RPMI8226 (cell line): ENCODE data around the gene ATP6V0A1.
A peak's percentile ranks its signal among the peaks of the same experiment; 100 is the strongest.
"Not testable (repeated sequence)": the region's sequence is repeated elsewhere in the genome, so short reads cannot be mapped to it uniquely, and the experiment has no call there.

Experiments
- DNase-seq: peaks from one replicate; pipeline ENCODE4 v3.0.0-alpha.2; 2015

Gene ATP6V0A1

DNA sequence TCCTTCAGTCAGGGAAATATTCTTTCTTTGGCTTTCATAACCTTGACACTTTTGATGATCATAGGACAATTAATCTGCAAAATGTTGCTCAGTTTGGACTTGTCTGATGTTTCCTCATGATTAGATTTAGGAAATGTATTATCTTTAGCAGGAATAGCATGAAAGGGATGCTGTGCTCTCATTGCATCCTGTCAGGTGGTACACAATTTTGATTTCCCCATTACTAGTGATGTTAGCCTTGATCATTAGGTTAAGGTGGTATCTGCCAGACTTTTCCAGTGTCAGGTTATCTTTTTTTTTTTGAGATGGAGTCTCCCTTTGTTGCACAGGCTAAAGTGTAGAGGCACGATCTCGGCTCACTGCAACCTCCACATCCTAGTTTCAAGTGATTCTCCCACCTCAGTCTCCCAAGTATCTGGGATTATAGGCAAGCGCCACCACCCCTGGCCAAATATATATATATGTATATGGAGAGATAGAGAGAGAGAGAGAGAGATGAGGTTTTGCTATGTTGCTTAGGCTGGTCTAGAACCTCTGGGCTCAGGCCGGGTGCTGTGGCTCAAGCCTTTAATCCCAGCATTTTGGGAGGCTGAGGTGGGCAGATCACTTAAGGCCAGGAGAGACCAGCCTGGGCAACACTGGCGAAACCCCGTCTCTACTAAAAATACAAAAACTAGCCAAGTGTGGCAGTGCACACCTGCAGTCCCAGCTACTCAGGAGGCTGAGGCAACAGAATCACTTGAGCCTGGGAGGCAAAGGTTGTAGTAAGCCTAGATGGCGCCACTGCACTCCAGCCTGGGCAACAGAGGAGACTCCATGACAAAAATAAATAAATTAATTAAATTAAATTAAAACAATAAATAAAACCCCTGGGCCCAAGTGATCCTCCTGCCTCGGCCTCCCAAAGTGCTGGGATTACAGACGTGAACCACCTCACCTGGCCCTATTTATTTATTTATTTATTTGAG lies 19.8 kb upstream of the ATP6V0A1 start:
- peak; percentile 48 for DNase-seq

DNA sequence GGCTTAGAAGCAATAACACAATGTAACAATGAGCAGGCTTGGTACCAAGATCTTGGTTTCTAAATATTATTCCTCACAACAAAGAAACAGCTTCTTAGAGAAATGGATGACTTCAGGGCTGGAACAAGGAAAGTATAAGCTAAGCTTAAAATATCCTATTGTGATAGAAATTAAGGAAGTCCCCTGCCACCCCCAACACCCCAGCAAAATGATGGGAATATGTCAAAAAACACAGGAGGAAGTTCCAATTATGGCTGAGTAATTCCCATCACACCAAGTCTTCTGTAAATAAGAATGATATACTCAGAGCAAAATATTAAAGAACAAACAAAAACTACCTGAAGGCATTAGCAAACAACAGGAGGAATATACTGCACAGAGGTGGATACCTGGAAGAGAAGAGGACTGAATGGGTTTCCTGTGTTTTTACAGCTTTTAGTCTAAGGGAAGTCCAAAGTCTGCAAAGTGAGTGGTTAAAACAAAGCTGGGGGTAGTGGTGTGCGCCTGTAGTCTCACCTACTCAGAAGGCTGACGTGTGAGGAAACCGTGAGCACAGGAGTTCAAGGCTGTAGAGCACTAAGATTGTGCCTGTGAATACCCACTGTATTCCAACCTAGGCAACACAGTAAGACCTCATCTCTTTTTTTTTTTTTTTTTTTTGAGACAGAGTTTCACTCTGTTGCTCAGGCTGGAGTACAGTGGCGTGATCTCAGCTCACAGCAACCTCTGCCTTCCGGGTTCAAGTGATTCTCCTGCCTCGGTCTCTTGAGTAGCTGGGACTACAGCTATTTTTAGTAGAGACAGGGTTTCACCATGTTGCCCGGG lies 17.1 kb upstream of the ATP6V0A1 start:
- peak; percentile 46 for DNase-seq

DNA sequence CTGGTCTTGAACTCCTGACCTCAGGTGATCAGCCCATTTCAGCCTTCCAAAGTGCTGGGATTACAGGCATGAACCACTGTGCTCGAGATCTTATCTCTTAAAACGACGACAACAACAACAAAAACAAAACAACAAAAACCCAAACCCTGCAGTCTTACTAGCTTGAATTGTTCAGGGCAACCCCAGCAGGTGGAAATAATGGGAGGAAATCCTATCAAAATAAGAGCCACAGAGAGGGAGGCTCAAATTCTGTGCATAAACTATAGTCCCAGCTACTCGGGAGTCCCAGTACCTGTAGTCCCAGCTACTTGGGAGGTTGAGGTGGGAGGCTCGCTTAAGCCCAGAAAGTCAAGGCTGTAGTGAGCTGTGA lies 16.5 kb upstream of the ATP6V0A1 start:
- peak; percentile 39 for DNase-seq

DNA sequence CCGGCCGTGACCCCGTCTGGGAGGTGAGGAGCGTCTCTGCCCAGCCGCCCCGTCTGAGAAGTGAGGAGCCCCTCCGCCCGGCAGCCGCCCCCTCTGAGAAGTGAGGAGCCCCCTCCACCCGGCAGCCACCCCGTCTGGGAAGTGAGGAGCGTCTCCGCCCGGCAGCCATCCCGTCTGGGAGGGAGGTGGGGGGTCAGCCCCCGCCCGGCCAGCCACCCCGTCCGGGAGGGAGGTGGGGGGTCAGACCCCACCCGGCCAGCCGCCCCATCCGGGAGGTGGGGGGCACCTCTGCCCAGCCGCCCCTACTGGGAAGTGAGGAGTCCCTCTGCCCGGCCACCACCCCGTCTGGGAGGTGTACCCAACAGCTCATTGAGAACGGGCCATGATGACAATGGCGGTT lies 9.5 kb upstream of the ATP6V0A1 start:
- DNase-seq, result not testable (repeated sequence)

DNA sequence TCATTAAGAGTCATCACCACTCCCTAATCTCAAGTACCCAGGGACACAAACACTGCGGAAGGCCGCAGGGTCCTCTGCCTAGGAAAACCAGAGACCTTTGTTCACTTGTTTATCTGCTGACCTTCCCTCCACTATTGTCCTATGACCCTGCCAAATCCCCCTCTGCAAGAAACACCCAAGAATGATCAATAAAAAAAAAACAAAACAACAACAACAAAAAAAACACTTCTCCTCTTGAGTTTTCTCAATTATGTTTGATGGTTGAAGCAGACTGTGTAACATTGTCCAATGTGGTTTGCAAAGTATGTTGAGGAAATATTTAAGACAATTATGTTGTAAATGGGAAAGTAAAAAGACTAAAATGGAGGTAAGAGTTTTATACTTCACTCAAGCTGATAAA lies 8.8 kb upstream of the ATP6V0A1 start:
- DNase-seq, result not testable (repeated sequence)

DNA sequence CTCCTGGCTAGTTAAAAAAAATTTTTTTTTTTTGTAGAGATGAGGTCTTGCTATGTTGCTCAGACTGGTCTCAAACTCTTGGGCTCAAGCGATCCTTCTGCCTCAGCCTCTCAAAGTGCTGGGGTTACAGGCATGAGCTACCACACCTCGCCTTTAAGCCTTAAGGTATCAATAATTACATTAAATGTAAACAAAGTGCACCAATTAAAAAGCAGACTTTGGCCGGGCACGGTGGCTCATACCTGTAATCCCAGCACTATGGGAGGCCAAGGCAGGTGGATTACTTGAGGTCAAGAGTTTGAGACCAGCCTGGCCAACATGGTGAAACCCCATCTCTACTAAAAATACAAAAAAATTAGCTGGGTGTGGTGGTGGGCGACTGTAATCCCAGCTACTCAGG lies 7.4 kb upstream of the ATP6V0A1 start:
- DNase-seq, result not testable (repeated sequence)

DNA sequence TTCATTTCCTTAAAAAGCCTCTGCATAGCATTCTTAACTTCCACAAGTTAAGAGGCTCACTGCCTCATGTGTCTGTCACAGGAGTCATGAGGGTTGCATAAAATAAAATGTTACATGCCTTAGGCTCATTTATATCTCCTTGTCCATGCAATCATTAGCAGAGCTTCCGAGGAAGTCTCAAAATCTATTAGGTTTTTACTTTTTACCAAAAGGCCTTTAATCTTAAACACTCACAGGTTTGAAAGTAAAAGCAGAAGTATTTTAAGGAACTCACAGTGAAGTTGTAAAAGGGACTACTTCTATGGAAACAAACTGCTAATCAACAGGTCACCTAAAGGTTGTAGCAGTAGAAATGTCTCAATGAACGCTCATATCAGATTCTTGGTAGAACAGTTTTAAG lies 5.2 kb upstream of the ATP6V0A1 start:
- no peak for DNase-seq

DNA sequence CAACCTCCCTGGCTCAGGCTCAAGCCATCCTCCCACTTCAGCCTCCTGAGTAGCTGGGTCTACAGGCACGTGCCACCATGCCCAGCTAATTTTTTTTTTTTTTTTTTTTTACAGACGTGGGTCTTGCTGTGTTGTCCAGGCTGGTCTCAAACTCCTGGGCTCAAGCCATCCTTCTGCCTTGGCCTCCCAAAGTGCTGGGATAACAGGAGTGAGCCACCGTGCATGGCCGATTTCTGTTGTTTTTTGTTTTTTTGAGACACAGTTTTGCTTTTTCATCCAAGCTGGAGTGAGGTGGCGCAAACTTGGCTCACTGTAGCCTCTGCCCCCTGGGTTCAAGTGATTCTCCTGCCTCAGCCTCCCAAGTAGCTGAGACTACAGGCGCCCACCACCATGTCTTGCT lies 3.7 kb upstream of the ATP6V0A1 start:
- not testable (repeated sequence) for DNase-seq

DNA sequence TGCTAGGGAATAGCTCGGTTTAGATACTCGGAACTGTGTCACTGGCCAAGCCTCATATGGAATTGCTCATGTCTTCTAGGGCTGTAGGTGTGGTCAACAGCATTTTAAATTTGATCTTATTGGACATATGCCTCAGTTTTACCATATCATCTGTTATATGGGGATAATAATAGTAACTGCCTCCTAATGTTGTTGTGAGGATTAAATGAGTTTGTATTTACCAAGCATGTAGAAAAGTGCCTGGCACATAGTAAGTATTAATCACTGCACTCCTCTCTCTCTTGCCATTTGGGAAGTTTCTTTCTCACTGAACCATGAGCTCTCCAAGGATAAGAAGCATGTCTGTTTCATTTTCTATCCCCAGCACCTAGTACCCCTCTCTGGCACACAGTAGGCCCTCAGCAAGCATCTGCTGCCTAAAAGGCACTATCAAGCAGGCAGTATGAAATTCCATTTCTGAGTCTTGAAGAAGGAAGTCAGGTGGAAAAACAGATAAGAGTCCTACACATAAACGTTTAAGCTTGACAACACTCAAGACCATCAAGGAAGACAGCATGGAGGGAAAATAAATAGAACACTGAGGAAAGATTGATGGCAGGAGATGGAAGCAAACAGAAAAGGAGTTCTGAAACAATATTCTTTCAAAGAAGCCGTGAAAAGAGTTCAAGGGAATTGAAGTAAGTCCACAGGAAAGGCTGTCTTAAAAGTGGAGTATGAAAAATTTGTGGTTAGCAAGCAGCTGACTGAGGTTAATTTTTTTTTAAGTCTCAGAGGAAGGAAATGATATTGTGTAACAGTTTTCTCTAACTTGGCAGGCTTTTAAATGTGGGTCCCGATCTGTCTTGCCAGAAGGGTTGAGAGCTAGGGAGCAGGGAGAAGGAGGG lies 2.2 kb upstream of the ATP6V0A1 start:
- DNase-seq, result peak; percentile 71

DNA sequence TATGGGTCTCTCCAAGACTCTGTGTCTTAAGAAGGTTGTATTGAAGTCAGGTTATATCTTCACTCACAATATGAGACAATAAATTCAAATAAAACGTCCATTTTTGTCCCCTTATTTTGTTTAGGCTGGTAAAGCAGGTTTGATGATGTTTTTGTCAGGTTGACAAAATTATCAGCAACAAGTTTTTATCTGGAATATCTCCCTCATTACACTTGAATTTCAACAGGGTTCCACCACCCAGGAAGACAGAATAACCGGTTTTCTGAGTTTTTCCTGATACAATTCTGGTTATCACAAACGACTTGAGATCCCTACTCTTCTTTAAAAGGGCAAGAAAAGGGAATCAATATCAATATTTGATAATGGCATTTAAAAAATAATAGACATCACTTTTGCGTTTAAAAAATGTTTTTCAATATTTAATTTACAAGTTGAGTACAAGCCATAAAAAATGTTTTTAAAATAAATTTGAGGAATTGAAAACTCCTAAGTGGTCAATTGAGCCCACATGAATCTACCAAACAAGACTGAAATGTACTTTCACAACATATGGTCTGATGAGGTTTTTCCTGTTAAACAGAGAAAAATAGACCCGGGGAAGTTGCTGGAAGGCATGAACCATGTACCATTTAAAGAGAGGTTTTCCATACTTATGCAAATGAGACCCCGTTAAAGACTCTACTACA lies 1.4 kb upstream of the ATP6V0A1 start:
- DNase-seq, result peak; percentile 46

DNA sequence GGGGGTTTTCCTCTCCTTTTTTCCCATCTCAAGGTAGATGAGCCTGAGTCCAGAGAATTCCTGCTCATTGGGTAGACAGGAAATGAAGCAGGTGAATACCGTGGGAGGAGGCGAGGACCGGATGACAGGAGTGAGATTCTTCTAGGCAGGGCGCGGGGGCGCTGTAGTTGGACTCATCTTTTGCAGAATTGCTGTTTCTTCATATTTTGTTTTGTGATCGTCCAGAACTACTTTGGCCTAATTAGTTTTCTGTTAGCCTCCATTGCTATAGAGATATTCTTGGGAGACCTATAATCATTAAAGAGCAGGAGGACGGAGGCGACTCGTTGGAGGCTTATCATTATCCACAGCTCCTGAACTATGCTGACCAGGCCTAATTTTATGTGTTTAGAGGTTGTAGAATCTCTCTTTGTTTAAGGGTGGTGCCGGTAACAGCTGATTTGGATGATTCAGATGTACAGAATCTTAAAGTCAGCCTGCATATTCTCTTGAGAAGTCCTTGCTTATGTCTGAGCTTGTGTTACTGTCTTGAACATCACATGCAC lies 650 bp downstream of the ATP6V0A1 start:
- DNase-seq, result peak; percentile 69

DNA sequence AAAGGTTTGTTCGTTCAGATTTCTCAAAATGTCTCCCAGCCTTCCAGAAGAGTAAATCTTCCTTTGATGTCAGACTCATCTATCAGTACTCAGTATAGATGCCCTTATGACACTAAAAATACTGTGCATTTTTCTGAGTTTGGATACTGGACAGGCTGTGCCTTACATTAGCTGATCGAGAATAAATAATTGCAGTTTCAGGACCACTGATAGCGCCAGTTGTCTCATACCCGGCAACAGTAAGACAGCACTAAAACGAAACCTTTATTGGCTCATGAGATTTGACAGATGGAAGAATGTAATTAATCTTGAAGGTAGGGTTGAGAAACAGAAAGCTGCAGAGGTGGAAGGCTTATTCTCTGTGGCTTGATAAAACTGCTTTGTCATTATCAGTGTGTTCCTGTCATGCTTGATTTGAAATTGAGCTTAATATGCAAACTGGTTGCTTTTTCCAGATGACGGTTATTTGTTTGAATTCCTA lies 1.2 kb downstream of the ATP6V0A1 start:
- peak; percentile 61 for DNase-seq

DNA sequence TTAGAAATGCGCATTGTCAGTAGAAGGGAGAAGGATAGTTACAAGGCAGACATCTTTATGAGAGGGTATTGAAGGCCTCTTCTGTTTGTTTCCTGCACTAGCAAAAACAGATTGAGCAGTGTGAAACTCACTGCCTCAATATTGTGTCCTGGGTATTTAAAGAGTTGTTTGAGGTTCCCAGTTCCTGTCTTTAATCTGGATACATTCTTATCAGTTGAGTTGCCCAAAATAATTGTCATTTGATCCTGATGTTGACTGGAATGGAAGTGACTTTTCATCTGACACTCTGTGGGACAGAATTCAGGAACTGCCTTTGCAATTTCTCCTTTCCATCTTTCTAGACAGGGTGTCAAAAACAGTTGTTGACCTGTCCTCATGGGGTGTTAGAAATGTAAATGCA lies 1.7 kb downstream of the ATP6V0A1 start:
- no peak for DNase-seq

DNA sequence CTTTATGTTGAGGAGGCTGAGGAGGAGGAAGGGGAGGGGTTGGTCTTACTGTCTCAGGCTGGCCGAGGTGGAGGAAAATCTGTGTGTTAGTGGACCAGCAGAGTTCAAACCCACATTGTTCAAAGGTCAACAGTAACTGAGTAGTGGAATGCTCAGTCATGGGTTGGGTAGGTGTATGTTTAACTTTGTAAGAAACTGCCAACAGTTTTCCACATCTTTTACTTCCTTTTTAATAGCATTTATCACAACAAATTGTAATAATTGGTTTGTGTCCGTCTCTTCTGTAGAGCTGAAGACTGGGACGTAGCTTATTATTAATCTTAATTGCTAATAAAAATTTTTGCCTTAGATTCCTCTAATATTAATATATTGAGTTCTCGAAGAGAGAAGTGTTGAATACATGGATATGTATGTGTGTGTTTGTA lies 5.3 kb downstream of the ATP6V0A1 start:
- DNase-seq, result no peak

DNA sequence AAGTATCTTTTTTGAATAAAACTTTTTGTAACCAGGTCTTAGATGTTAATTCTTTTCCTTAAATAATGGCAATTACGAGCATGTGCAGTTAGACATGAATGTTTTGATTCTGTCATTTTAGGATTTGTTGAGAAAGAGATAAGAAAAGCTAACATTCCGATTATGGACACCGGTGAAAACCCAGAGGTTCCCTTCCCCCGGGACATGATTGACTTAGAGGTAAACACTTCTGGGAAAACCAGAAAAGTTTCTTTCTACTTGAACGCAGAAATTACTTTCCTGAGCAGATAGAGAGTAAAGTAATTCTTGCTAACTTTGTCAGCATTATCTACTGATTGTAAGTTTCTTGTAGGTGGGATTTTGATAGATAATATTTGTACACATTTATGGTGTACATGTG lies 9.2 kb downstream of the ATP6V0A1 start:
- no peak for DNase-seq

DNA sequence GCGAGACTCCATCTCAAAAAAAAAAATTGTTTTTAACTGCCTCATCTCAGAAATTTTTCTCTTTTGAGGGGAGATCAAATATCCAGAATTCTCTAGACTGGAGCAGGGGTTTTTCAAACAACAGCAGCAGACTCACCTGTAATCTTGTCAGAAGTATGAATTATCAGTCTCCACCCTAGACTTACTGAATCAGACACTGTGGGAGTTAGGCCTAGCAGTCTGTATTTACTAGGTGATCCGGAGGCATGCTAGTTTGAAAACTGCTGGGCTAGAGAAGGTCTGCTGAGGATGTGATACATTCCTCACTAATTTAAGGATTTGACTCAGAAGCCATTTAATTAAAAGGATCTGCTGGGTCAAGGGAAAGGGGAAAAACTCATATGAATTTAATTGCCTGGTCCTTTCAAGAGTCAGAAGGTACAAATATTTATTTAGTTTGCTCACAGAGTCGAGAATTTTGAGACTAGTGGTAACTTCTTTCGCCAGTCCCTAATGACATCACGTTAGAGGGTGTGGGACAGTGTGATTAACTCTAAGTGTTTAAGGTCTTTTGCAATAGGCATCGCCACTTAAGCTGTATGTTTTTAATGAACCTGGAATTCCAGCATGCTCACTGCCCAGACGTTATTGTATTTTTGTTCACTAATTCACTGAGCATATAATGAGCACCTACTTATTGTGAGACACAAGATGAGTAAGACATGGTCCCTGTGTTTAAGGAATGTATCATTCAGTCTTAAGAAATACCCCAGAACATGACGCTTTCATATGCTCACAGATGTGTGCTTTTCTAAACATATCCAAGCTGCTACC lies 14.2 kb downstream of the ATP6V0A1 start:
- DNase-seq, result no peak

DNA sequence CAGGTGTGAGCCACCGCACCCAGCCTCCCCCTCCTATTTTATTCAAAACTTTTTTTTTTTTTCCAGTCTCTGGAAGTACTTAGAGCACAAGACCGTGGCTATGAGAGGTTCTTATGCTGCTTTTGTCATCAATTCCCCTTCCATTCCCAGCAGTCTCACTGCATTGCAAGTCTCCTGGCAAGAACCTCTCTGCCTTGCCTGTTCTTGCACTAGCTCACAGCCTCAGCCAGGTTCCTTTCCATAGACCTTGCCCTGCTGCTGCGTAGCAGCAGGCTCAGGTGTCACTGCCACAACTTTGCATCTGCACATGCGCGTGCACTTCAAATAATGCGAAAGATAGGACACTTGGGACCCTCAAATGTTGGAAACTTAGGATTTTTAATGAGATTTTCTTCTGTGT lies 15.6 kb downstream of the ATP6V0A1 start:
- DNase-seq, result no peak

DNA sequence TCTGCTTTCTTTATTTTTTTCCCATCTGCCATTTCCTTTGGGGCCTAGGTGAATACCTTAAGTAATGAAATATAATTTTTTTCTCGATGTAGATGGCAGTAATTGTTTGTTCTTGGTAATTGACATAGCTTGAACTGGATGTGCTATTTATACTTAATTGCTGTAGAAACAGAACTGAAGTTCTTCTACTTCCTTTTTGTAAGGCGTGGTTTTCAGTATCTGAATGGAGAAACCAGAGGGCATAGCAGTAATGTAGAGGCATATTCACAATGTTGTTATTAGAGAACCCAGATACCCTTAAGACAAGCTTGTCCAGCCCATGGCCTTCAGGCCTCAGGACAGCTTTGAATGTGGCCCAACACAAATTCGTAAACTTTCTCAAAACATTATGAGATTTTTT lies 16.4 kb downstream of the ATP6V0A1 start:
- DNase-seq, result no peak

DNA sequence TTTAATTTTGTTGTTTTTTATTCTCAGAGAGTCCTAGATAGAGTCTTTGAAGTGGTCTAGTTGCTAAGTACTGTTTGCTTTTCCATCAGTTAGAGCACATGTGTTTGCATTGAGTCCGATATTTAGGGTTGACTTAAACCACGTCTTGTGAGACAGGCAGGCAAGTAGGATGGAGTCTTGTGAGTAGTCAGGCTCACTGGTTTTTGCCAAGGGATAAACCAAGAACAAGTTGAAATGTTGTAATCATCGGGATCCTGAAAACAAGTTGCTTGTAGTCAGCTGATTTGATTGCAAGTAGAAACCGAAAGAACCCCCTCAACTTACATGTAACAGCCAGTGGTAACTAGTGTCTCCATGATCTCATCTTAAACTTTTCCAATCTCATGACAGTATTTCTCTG lies 17.2 kb downstream of the ATP6V0A1 start:
- DNase-seq, result no peak

DNA sequence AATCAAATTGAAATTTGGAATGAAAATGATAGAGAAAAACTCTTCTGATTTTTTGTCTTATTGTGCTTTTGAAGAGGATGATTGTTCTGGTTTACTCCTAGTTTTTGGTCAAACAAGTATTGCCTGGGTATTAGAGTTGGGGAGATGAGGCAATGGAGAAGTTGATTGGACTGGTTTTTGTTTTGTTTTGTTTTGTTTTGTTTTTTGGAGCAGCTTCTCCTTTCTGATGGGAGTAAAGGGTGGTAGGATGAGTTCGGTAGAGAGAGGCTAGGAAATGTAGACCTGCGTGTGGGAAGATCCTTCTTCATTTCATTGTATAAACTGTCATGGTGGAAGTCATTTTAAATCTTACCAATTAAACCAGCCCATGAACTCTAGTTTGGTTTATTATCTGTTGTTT lies 17.7 kb downstream of the ATP6V0A1 start:
- DNase-seq, result no peak

DNA sequence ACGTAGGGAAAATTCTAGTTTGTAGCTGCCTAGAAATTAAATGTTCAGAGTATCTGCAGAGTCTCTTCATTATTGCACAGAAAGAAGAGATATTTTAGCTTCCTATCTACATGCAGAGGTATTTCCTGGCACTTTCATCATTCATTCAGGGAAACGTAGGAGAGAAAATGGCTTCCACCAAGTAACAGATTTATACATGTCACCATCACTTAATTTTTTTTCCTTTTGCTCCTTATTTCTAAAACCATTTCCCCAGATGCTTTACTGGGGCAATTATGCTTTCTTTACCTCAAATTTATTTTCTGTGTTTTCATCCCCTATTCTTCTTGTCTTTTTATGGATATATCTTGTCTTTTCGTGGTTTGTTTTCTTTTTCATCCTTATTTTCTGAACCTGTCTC lies 18.5 kb downstream of the ATP6V0A1 start:
- no peak for DNase-seq
